Stimulated activated naive CD8-positive, alpha-beta T cell treated with anti-CD3 and anti-CD28 coated beads, Interleukin-15, amount 100 ng/mL, for 72 hours (primary cell): ENCODE data around the gene DGCR8.

Experiments
- ATAC-seq: fragments of 150-1000 bp; cut with Tn5 transposase; 2 replicates; pipeline ENCODE4 v1.10.0; 2021; ENCODE audit warnings: mild to moderate bottlenecking, moderate library complexity
- DNase-seq, 2 donors: peaks; one replicate each; pipeline ENCODE4 v3.0.0; 2021 to 2022
- H3K27ac Mint-ChIP-seq, 2 donors: one replicate each; pipeline ENCODE4 v1.8.0; 2022; ENCODE audit warnings: mild to moderate bottlenecking in 2 of 2, mixed read lengths in 2 of 2, moderate library complexity in 2 of 2
- H3K27me3 Mint-ChIP-seq: one replicate; pipeline ENCODE4 v1.8.0; 2022; ENCODE audit warnings: mixed read lengths
- H3K4me1 Mint-ChIP-seq: one replicate; pipeline ENCODE4 v1.8.0; 2022; ENCODE audit warnings: mild to moderate bottlenecking, mixed read lengths
- H3K4me3 Mint-ChIP-seq, 2 donors: one replicate each; pipeline ENCODE4 v1.8.0; 2022; ENCODE audit warnings: mild to moderate bottlenecking in 2 of 2, mixed read lengths in 2 of 2, moderate library complexity in 1 of 2
- H3K9me3 Mint-ChIP-seq, 2 donors: one replicate each; pipeline ENCODE4 v1.8.0; 2022; ENCODE audit warnings: mixed read lengths in 2 of 2

DGCR8 gene

DNA sequence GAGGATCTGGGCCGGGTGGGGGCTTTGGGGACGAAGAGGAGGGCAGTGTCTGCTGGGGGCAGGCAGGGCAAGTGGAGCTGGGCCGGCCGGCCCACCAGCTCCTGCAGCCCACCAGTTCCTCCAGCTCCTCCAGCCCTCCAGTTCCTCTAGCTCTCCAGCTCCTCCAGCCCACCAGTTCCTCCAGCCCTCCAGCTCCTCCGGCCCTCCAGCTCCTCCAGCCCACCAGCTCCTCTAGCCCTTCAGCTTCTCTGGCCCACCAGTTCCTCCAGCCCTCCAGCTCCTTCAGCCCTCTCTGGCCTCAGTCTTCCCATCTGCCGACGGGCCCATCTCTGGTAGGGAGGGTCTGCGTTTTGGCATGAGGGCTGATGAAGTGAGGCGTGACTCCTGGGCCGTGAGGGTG, 80.0 kb downstream of the DGCR8 start:
- Mint-ChIP-seq H3K27me3 (peaks cover 14% of the 10 kb centered on the region), H3K4me3 (no peak overlapping the region), H3K4me1 (peaks cover 6% of the 10 kb centered on the region), H3K27ac (no peak overlapping the region), H3K9me3 (peaks cover 6 to 7% of the 10 kb centered on the region in 2 donors)
- no peak for ATAC-seq
- DNase-seq = no peak
